DOHH2 (cell line): Measurements from ENCODE around the gene DHX16.
A peak's percentile ranks its signal among the peaks of the same experiment; 100 is the strongest.
"Not testable (repeated sequence)": the region's sequence is repeated elsewhere in the genome, so short reads cannot be mapped to it uniquely, and the experiment has no call there.

ENCODE experiments used
- H3F3A ChIP-seq: fragments of 200-600 bp; sonication (generic), shearing (Covaris generic); 2 replicates; pipeline ENCODE4 v1.6.0; 2016; ENCODE audit warnings: antibody characterized with exemption, mild to moderate bottlenecking; ENCODE audit not compliant: control insufficient read depth, insufficient read depth
- H3K27ac ChIP-seq: fragments of 200-600 bp; sonication (generic); 2 replicates; pipeline ENCODE4 v1.5.1; 2014; ENCODE audit warnings: low read depth, mild to moderate bottlenecking, low read length, moderate library complexity
- H3K27me3 ChIP-seq: fragments of 200-600 bp; sonication (generic); 2 replicates; pipeline ENCODE4 v1.6.1; 2014; ENCODE audit warnings: mild to moderate bottlenecking, low read length, mixed read lengths; ENCODE audit not compliant: control insufficient read depth
- H3K36me3 ChIP-seq: fragments of 200-600 bp; sonication (generic); 2 replicates; pipeline ENCODE4 v1.6.1; 2014; ENCODE audit warnings: mild to moderate bottlenecking, low read length, moderate library complexity, mixed read lengths; ENCODE audit not compliant: control insufficient read depth
- H3K4me1 ChIP-seq: fragments of 200-600 bp; sonication (generic); 2 replicates; pipeline ENCODE4 v1.6.1; 2014; ENCODE audit warnings: mild to moderate bottlenecking, low read length, mixed read lengths; ENCODE audit not compliant: control insufficient read depth
- H3K4me2 ChIP-seq: fragments of 200-600 bp; sonication (generic); 2 replicates; pipeline ENCODE4 v1.6.0; 2014; ENCODE audit warnings: mild to moderate bottlenecking, low read length, moderate library complexity
- H3K4me3 ChIP-seq: fragments of 200-600 bp; sonication (generic); 2 replicates; pipeline ENCODE4 v1.5.1; 2014; ENCODE audit warnings: mild to moderate bottlenecking, low read length, mixed read lengths
- H3K79me2 ChIP-seq: fragments of 200-600 bp; sonication (generic); 2 replicates; pipeline ENCODE4 v1.6.1; 2014; ENCODE audit warnings: mild to moderate bottlenecking, low read length, mixed read lengths; ENCODE audit not compliant: control insufficient read depth
- H3K9me2 ChIP-seq: fragments of 200-600 bp; sonication (generic); replicated peaks from 2 replicates; pipeline ENCODE4 v1.6.1; 2014; ENCODE audit warnings: mild to moderate bottlenecking, low read length, mixed read lengths; ENCODE audit not compliant: control insufficient read depth
- H3K9me3 ChIP-seq: fragments of 200-600 bp; sonication (generic); 2 replicates; pipeline ENCODE4 v1.6.1; 2014; ENCODE audit warnings: antibody characterized with exemption, low read length, mixed read lengths; ENCODE audit not compliant: control insufficient read depth, insufficient read depth
- H4K20me1 ChIP-seq: fragments of 200-600 bp; sonication (generic); 2 replicates; pipeline ENCODE4 v1.6.0; 2014; ENCODE audit warnings: low read depth, mild to moderate bottlenecking, antibody characterized with exemption, low read length, moderate library complexity; ENCODE audit not compliant: control insufficient read depth, insufficient read depth
- CTCF ChIP-seq: fragments of 200-600 bp; sonication (generic); IDR thresholded peaks from one replicate; pipeline ENCODE4 v1.5.1; 2014; ENCODE audit warnings: antibody characterized with exemption, mild to moderate bottlenecking, low read depth, low read length; ENCODE audit not compliant: poor library complexity, severe bottlenecking
- EZH2phosphoT487 ChIP-seq: fragments of 200-600 bp; sonication (generic); IDR thresholded peaks from 2 replicates; pipeline ENCODE4 v1.6.1; 2017; ENCODE audit warnings: borderline replicate concordance, mild to moderate bottlenecking, antibody characterized with exemption, low read length, moderate library complexity, mixed read lengths

Gene DHX16

GRCh38 chr6:30678964-30679726 lies 6.3 kb upstream of the DHX16 start:
- H3F3A ChIP-seq, result peaks cover 57% of the 10 kb centered on the region
- TF ChIP-seq EZH2phosphoT487 (no peak), CTCF (peak; percentile 95)
- H3K9me2 ChIP-seq, result no peaks in the 10 kb centered on the region
- H3K27me3 ChIP-seq, result no peaks in the 10 kb centered on the region
- H3K36me3 ChIP-seq, result peaks cover 82% of the 10 kb centered on the region
- H3K79me2 ChIP-seq, result peaks cover 61% of the 10 kb centered on the region
- H3K9me3 ChIP-seq, result no peaks in the 10 kb centered on the region
- peaks cover 38% of the 10 kb centered on the region for H3K4me1 ChIP-seq
- peak overlapping the region; percentile 88 for H3K4me3 ChIP-seq
- peak overlapping the region; percentile 82 for H3K4me2 ChIP-seq
- H4K20me1 ChIP-seq, result peaks cover 11% of the 10 kb centered on the region
- peak overlapping the region; percentile 90 for H3K27ac ChIP-seq

GRCh38 chr6:30676660-30677285 lies 4.0 kb upstream of the DHX16 start:
- Histone ChIP-seq H3K36me3 (peaks cover 64% of the 10 kb centered on the region), H3K9me2 (no peaks in the 10 kb centered on the region), H3K4me2 (no peak overlapping the region), H3K4me1 (peaks cover 49% of the 10 kb centered on the region), H3K27me3 (no peaks in the 10 kb centered on the region), H4K20me1 (peaks cover 11% of the 10 kb centered on the region), H3K27ac (no peak overlapping the region), H3K4me3 (no peak overlapping the region), H3K79me2 (peaks cover 48% of the 10 kb centered on the region), H3F3A (peaks cover 49% of the 10 kb centered on the region), H3K9me3 (no peaks in the 10 kb centered on the region)
- TF ChIP-seq EZH2phosphoT487 (no peak), CTCF (no peak)

GRCh38 chr6:30670760-30671527 lies 1.9 kb downstream of the DHX16 start:
- no peaks in the 10 kb centered on the region for H3K27me3 ChIP-seq
- TF ChIP-seq CTCF (peak; percentile 28), EZH2phosphoT487 (no peak)
- 0 out of 2 replicates have a peak overlapping the region, but pooled peaks have one; percentile 90 for H3K4me3 ChIP-seq
- H3K27ac ChIP-seq, result no peak overlapping the region
- peaks cover 14% of the 10 kb centered on the region for H3F3A ChIP-seq
- H3K36me3 ChIP-seq, result peaks cover 38% of the 10 kb centered on the region
- no peaks in the 10 kb centered on the region for H3K9me2 ChIP-seq
- H3K79me2 ChIP-seq, result peaks cover 26% of the 10 kb centered on the region
- H3K4me2 ChIP-seq, result peak overlapping the region; percentile 68; the same call in 1 of the 2 replicates
- peaks cover 25% of the 10 kb centered on the region for H3K4me1 ChIP-seq
- no peaks in the 10 kb centered on the region for H3K9me3 ChIP-seq
- H4K20me1 ChIP-seq, result no peaks in the 10 kb centered on the region

- not testable (repeated sequence) for H3K9me2 ChIP-seq, H3K4me1 ChIP-seq, H4K20me1 ChIP-seq, H3K27ac ChIP-seq, H3K9me3 ChIP-seq, H3K4me3 ChIP-seq, H3K4me2 ChIP-seq, H3K27me3 ChIP-seq, H3F3A ChIP-seq
- Histone ChIP-seq H3K36me3 (peaks cover 70% of the 10 kb centered on the region), H3K79me2 (peaks cover 10% of the 10 kb centered on the region)
Measured at GRCh38 chr6:30666300-30666699, 6.5 kb downstream of the DHX16 start.
